ENCODE data around the gene ZDHHC7.

ZDHHC7 gene

GRCh38 chr16:85003725-85004586 is 7.4 kb downstream of the ZDHHC7 start:
- no peak overlapping the region for H3K4me3 ChIP-seq
- H3K27ac ChIP-seq: peak overlapping the region in 19 of 21 experiments; percentile 20 to 78 (median 62)

GRCh38 chr16:85003076-85003475 is 8.3 kb downstream of the ZDHHC7 start:
- Histone ChIP-seq H3K4me3 (peak overlapping the region in 1 of 7 experiments; percentile 5), H3K27ac (peak overlapping the region in 18 of 21 experiments; percentile 17 to 78 (median 62))

- Histone ChIP-seq H3K27ac (peak overlapping the region in 18 of 21 experiments; percentile 17 to 78 (median 59)), H3K4me3 (peak overlapping the region in 1 of 7 experiments; percentile 5)
These were observed 8.7 kb downstream of the ZDHHC7 start for GRCh38 chr16:85002608-85003007.

- H3K4me3 ChIP-seq: no peak overlapping the region
These were observed 9.2 kb downstream of the ZDHHC7 start for GRCh38 chr16:85002099-85002541.

GRCh38 chr16:84999857-85000480 is 11.4 kb downstream of the ZDHHC7 start:
- Histone ChIP-seq H3K27ac (peak overlapping the region in 13 of 21 experiments; percentile 6 to 68 (median 38)), H3K4me3 (no peak overlapping the region)

More at GRCh38 chr16:85002099-85002541, 9.2 kb downstream of the ZDHHC7 start:
- H3K27ac ChIP-seq: peak overlapping the region in 16 of 21 experiments; percentile 12 to 78 (median 62)

- Histone ChIP-seq H3K4me3 (no peak overlapping the region), H3K27ac (peak overlapping the region in 9 of 21 experiments; percentile 10 to 57 (median 34))
These were observed 12.1 kb downstream of the ZDHHC7 start for GRCh38 chr16:84999200-84999599.

- Histone ChIP-seq H3K4me3 (no peak overlapping the region), H3K27ac (peak overlapping the region in 7 of 21 experiments; percentile 25 to 91 (median 33))
These were observed 15.0 kb downstream of the ZDHHC7 start for GRCh38 chr16:84996365-84996764.

GRCh38 chr16:84995663-84996062 is 15.7 kb downstream of the ZDHHC7 start:
- H3K27ac ChIP-seq: peak overlapping the region in 16 of 21 experiments; percentile 48 to 91 (median 80)

GRCh38 chr16:84993926-84994325 is 17.4 kb downstream of the ZDHHC7 start:
- H3K27ac ChIP-seq: peak overlapping the region in 19 of 21 experiments; percentile 48 to 91 (median 79)
- no peak overlapping the region for H3K4me3 ChIP-seq

More at GRCh38 chr16:84995663-84996062, 15.7 kb downstream of the ZDHHC7 start:
- no peak overlapping the region for H3K4me3 ChIP-seq

GRCh38 chr16:84992717-84993075 is 18.6 kb downstream of the ZDHHC7 start:
- Histone ChIP-seq H3K27ac (peak overlapping the region in 13 of 21 experiments; percentile 13 to 91 (median 50)), H3K4me3 (no peak overlapping the region)

- Histone ChIP-seq H3K4me3 (no peak overlapping the region), H3K27ac (no peak overlapping the region)
These were observed 20.6 kb downstream of the ZDHHC7 start for GRCh38 chr16:84990782-84991181.

- no peak overlapping the region for H3K27ac ChIP-seq
These were observed 21.4 kb downstream of the ZDHHC7 start for GRCh38 chr16:84989749-84990620.

GRCh38 chr16:84988328-84989080 is 22.8 kb downstream of the ZDHHC7 start:
- Histone ChIP-seq H3K27ac (peak overlapping the region in 1 of 21 experiments; percentile 3), H3K4me3 (no peak overlapping the region)

More at GRCh38 chr16:84989749-84990620, 21.4 kb downstream of the ZDHHC7 start:
- H3K4me3 ChIP-seq: no peak overlapping the region

- H3K27ac ChIP-seq: no peak overlapping the region
- H3K4me3 ChIP-seq: no peak overlapping the region
These were observed 24.5 kb downstream of the ZDHHC7 start for GRCh38 chr16:84986879-84987278.

GRCh38 chr16:84986102-84986501 is 25.2 kb downstream of the ZDHHC7 start:
- peak overlapping the region in 3 of 21 experiments; percentile 6 to 43 (median 16) for H3K27ac ChIP-seq
- no peak overlapping the region for H3K4me3 ChIP-seq

- Histone ChIP-seq H3K4me3 (no peak overlapping the region), H3K27ac (peak overlapping the region in 6 of 21 experiments; percentile 7 to 54 (median 24))
These were observed 26.0 kb downstream of the ZDHHC7 start for GRCh38 chr16:84985079-84986065.

- peak overlapping the region in 6 of 21 experiments; percentile 3 to 72 (median 34) for H3K27ac ChIP-seq
- no peak overlapping the region for H3K4me3 ChIP-seq
These were observed 28.9 kb downstream of the ZDHHC7 start for GRCh38 chr16:84982434-84982833.

- no peak overlapping the region for H3K27ac ChIP-seq
- H3K4me3 ChIP-seq: no peak overlapping the region
These were observed 31.8 kb downstream of the ZDHHC7 start for GRCh38 chr16:84979516-84979915.
